ENCODE measurements around the gene DCHS2. TPM values are rescaled to one million over a fixed set of nuclear protein-coding genes. Genes with fewer than 3 reads are reported as not detected.

The DCHS2 gene
- total RNA-seq, 1 donor from 2014 or later, result not detected

- intact Hi-C loops (cut with micrococcal nuclease), result no loop called here
- H3K4me3 Mint-ChIP-seq (ENCODE audit: low read depth), result no peak overlapping the region
- H3K36me3 Mint-ChIP-seq (ENCODE audit: low read depth), result no peaks in the 10 kb centered on the region
- no peaks in the 10 kb centered on the region for H3K9me3 Mint-ChIP-seq
- no peak for DNase-seq (ENCODE audit: low spot score)
- no peaks in the 10 kb centered on the region for H3K4me1 Mint-ChIP-seq (ENCODE audit: low read depth)
- no peak overlapping the region for H3K27ac Mint-ChIP-seq
- no peaks in the 10 kb centered on the region for H3K27me3 Mint-ChIP-seq (ENCODE audit: low read depth)
Observed at GRCh38 chr4:154313004-154313585, 178.5 kb downstream of the DCHS2 start.

- H3K4me1 Mint-ChIP-seq (ENCODE audit: low read depth), result no peaks in the 10 kb centered on the region
- no peak overlapping the region for H3K27ac Mint-ChIP-seq
- H3K27me3 Mint-ChIP-seq (ENCODE audit: low read depth), result peaks cover 2% of the 10 kb centered on the region
- no peaks in the 10 kb centered on the region for H3K9me3 Mint-ChIP-seq
- no peaks in the 10 kb centered on the region for H3K36me3 Mint-ChIP-seq (ENCODE audit: low read depth)
- intact Hi-C loops (cut with micrococcal nuclease), result no loop called here
- no peak overlapping the region for H3K4me3 Mint-ChIP-seq (ENCODE audit: low read depth)
- DNase-seq (ENCODE audit: low spot score), result no peak
Observed at GRCh38 chr4:154312246-154312645, 179.4 kb downstream of the DCHS2 start.

- H3K4me3 Mint-ChIP-seq (ENCODE audit: low read depth), result no peak overlapping the region
- H3K27me3 Mint-ChIP-seq (ENCODE audit: low read depth), result peaks cover 2% of the 10 kb centered on the region
- H3K27ac Mint-ChIP-seq, result no peak overlapping the region
- intact Hi-C loops (cut with micrococcal nuclease), result no loop called here
- no peaks in the 10 kb centered on the region for H3K4me1 Mint-ChIP-seq (ENCODE audit: low read depth)
- H3K9me3 Mint-ChIP-seq, result no peaks in the 10 kb centered on the region
- no peaks in the 10 kb centered on the region for H3K36me3 Mint-ChIP-seq (ENCODE audit: low read depth)
- DNase-seq (ENCODE audit: low spot score), result no peak
Observed at GRCh38 chr4:154310578-154310977, 181.0 kb downstream of the DCHS2 start.

- H3K27ac Mint-ChIP-seq, result no peak overlapping the region
- no peaks in the 10 kb centered on the region for H3K36me3 Mint-ChIP-seq (ENCODE audit: low read depth)
- no peak for DNase-seq (ENCODE audit: low spot score)
Observed at GRCh38 chr4:154308207-154308606, 183.4 kb downstream of the DCHS2 start.

DNA sequence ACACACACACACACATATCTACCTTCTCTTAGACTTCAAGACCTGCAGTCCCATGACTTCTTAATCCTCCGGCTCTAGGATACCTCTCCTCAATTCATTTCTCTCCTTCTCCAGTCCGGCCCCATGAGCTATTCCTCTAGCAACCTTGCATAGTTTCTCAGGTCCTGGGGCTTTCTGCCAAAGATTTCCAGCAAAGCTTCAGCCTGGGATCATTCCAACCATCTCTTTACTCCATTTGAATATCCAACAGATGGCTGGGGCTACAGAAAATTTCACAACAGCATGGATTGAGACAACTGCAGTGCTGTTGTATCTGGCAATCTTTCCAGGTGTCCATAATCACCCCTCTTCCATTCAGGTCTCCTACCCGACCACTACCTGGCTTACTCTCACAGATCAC, 184.1 kb downstream of the DCHS2 start:
- H3K9me3 Mint-ChIP-seq, result no peaks in the 10 kb centered on the region
- no peaks in the 10 kb centered on the region for H3K4me1 Mint-ChIP-seq (ENCODE audit: low read depth)
- no peak overlapping the region for H3K4me3 Mint-ChIP-seq (ENCODE audit: low read depth)
- DNase-seq (ENCODE audit: low spot score), result no peak
- peaks cover 2% of the 10 kb centered on the region for H3K27me3 Mint-ChIP-seq (ENCODE audit: low read depth)
- intact Hi-C loops (cut with micrococcal nuclease), result no loop called here
- no peaks in the 10 kb centered on the region for H3K36me3 Mint-ChIP-seq (ENCODE audit: low read depth)
- H3K27ac Mint-ChIP-seq, result no peak overlapping the region

More at GRCh38 chr4:154308207-154308606, 183.4 kb downstream of the DCHS2 start:
- H3K9me3 Mint-ChIP-seq, result no peaks in the 10 kb centered on the region
- no peaks in the 10 kb centered on the region for H3K4me1 Mint-ChIP-seq (ENCODE audit: low read depth)
- no peak overlapping the region for H3K4me3 Mint-ChIP-seq (ENCODE audit: low read depth)
- intact Hi-C loops (cut with micrococcal nuclease), result no loop called here
- H3K27me3 Mint-ChIP-seq (ENCODE audit: low read depth), result peaks cover 2% of the 10 kb centered on the region

GRCh38 chr4:154305616-154306015, 186.0 kb downstream of the DCHS2 start:
- no peak overlapping the region for H3K27ac Mint-ChIP-seq
- H3K4me1 Mint-ChIP-seq (ENCODE audit: low read depth), result no peaks in the 10 kb centered on the region
- DNase-seq (ENCODE audit: low spot score), result no peak
- H3K4me3 Mint-ChIP-seq (ENCODE audit: low read depth), result no peak overlapping the region
- H3K36me3 Mint-ChIP-seq (ENCODE audit: low read depth), result no peaks in the 10 kb centered on the region
- H3K27me3 Mint-ChIP-seq (ENCODE audit: low read depth), result peaks cover 2% of the 10 kb centered on the region
- H3K9me3 Mint-ChIP-seq, result no peaks in the 10 kb centered on the region
- intact Hi-C loops (cut with micrococcal nuclease), result no loop called here

DNA sequence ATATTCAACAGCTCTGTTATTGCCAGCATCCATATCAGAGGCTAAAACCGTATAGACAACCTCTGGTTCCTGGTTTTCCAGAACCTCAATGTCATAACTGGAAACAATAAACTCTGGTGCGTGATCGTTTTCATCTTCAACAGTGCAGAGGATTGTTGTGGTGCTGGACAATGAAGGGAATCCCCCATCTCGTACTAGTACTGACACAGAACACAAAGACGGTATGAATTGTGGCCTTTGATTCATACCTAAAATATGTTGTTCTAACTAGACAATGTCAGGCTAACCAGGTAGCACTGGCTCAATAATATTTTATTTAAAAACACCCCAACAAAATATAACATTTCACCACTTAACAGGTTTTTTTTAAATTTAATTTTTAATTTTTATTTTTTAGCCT, 186.9 kb downstream of the DCHS2 start:
- Mint-ChIP-seq H3K27me3 (ENCODE audit: low read depth) (peaks cover 2% of the 10 kb centered on the region), H3K27ac (no peak overlapping the region), H3K9me3 (no peaks in the 10 kb centered on the region), H3K36me3 (ENCODE audit: low read depth) (no peaks in the 10 kb centered on the region), H3K4me1 (ENCODE audit: low read depth) (no peaks in the 10 kb centered on the region), H3K4me3 (ENCODE audit: low read depth) (no peak overlapping the region)
- DNase-seq (ENCODE audit: low spot score), result no peak
- intact Hi-C loops (cut with micrococcal nuclease), result no loop called here

- Mint-ChIP-seq H3K9me3 (no peaks in the 10 kb centered on the region), H3K4me1 (ENCODE audit: low read depth) (no peaks in the 10 kb centered on the region), H3K4me3 (ENCODE audit: low read depth) (no peak overlapping the region), H3K27me3 (ENCODE audit: low read depth) (no peaks in the 10 kb centered on the region), H3K27ac (no peak overlapping the region), H3K36me3 (ENCODE audit: low read depth) (no peaks in the 10 kb centered on the region)
- no peak for DNase-seq (ENCODE audit: low spot score)
- intact Hi-C loops (cut with micrococcal nuclease), result no loop called here
Observed at GRCh38 chr4:154294652-154295350, 196.8 kb downstream of the DCHS2 start.

DNA sequence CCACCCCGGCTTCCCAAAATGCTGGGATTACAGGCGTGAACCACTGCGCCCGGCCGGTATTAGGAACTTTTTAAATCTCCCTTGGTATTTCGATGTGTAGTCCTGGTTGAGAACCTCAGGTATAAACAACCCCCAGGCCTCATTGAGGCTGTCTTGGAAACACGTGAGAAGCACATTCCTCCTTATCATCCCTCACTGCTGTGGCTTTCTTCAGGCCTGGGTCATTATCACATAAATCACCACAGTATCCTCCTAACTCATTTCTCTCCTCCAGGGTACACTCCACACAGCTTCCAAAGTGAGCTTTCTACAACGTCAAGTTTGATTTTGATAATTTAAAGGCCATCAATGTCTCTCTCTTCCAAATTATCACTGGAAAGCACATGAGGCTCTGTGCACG, 198.2 kb downstream of the DCHS2 start:
- Mint-ChIP-seq H3K36me3 (ENCODE audit: low read depth) (no peaks in the 10 kb centered on the region), H3K4me1 (ENCODE audit: low read depth) (no peaks in the 10 kb centered on the region), H3K9me3 (no peaks in the 10 kb centered on the region), H3K27me3 (ENCODE audit: low read depth) (peaks cover 5% of the 10 kb centered on the region), H3K27ac (no peak overlapping the region), H3K4me3 (ENCODE audit: low read depth) (no peak overlapping the region)
- intact Hi-C loops (cut with micrococcal nuclease), result no loop called here
- no peak for DNase-seq (ENCODE audit: low spot score)

- Mint-ChIP-seq H3K4me3 (ENCODE audit: low read depth) (no peak overlapping the region), H3K9me3 (no peaks in the 10 kb centered on the region), H3K27ac (no peak overlapping the region), H3K27me3 (ENCODE audit: low read depth) (peaks cover 5% of the 10 kb centered on the region), H3K36me3 (ENCODE audit: low read depth) (no peaks in the 10 kb centered on the region), H3K4me1 (ENCODE audit: low read depth) (no peaks in the 10 kb centered on the region)
- intact Hi-C loops (cut with micrococcal nuclease), result no loop called here
- DNase-seq (ENCODE audit: low spot score), result no peak
Observed at GRCh38 chr4:154292589-154292988, 199.0 kb downstream of the DCHS2 start.

- Mint-ChIP-seq H3K27me3 (ENCODE audit: low read depth) (peaks cover 1% of the 10 kb centered on the region), H3K4me3 (ENCODE audit: low read depth) (no peak overlapping the region), H3K4me1 (ENCODE audit: low read depth) (no peaks in the 10 kb centered on the region), H3K36me3 (ENCODE audit: low read depth) (no peaks in the 10 kb centered on the region), H3K27ac (no peak overlapping the region), H3K9me3 (no peaks in the 10 kb centered on the region)
- no peak for DNase-seq (ENCODE audit: low spot score)
- intact Hi-C loops (cut with micrococcal nuclease), result no loop called here
Observed at GRCh38 chr4:154277172-154277571, 214.4 kb downstream of the DCHS2 start.

GRCh38 chr4:154276496-154276895, 215.1 kb downstream of the DCHS2 start:
- Mint-ChIP-seq H3K27ac (no peak overlapping the region), H3K36me3 (ENCODE audit: low read depth) (no peaks in the 10 kb centered on the region), H3K4me3 (ENCODE audit: low read depth) (no peak overlapping the region), H3K9me3 (no peaks in the 10 kb centered on the region), H3K4me1 (ENCODE audit: low read depth) (no peaks in the 10 kb centered on the region), H3K27me3 (ENCODE audit: low read depth) (peaks cover 1% of the 10 kb centered on the region)
- DNase-seq (ENCODE audit: low spot score), result no peak
- intact Hi-C loops (cut with micrococcal nuclease), result no loop called here

GRCh38 chr4:154254999-154255398, 236.6 kb downstream of the DCHS2 start:
- H3K4me3 Mint-ChIP-seq (ENCODE audit: low read depth), result no peak overlapping the region
- DNase-seq (ENCODE audit: low spot score), result no peak

More at GRCh38 chr4:154254999-154255398, 236.6 kb downstream of the DCHS2 start:
- intact Hi-C loops (cut with micrococcal nuclease), result no loop called here
- Mint-ChIP-seq H3K27ac (no peak overlapping the region), H3K4me1 (ENCODE audit: low read depth) (no peaks in the 10 kb centered on the region), H3K27me3 (ENCODE audit: low read depth) (no peaks in the 10 kb centered on the region), H3K9me3 (no peaks in the 10 kb centered on the region), H3K36me3 (ENCODE audit: low read depth) (no peaks in the 10 kb centered on the region)
